IMR-90 (cell line): Measurements from ENCODE around the gene CDH22.

Experiments used
- CEBPB ChIP-seq: IDR thresholded peaks from 2 replicates; pipeline ENCODE4 v1.6.1; 2012; ENCODE audit warnings: low read depth, low read length, improper control_type of control experiment
- CHD1 ChIP-seq: IDR thresholded peaks from 2 replicates; pipeline ENCODE4 v1.6.1; 2012; ENCODE audit warnings: low read depth, low read length, improper control_type of control experiment
- MAFK ChIP-seq: IDR thresholded peaks from 2 replicates; pipeline ENCODE4 v1.6.1; 2012; ENCODE audit warnings: low read depth, low read length, improper control_type of control experiment
- POLR2A ChIP-seq: IDR thresholded peaks from 2 replicates; pipeline ENCODE4 v1.6.1; 2012; ENCODE audit warnings: mild to moderate bottlenecking, low read depth, low read length
- TF ChIP-seq, protein P1 (sequence below): conservative IDR thresholded peaks from 2 replicates; pipeline ENCODE4 v1.5.1; 2012; ENCODE audit warnings: mild to moderate bottlenecking, low read depth, low read length, improper control_type of control experiment
- TF ChIP-seq, protein P2 (sequence below): fragments of 150-350 bp; IDR thresholded peaks from 2 replicates; pipeline ENCODE4 v1.6.1; 2016; ENCODE audit warnings: low read depth, mild to moderate bottlenecking, low read length, moderate library complexity, borderline replicate concordance

DNA sequence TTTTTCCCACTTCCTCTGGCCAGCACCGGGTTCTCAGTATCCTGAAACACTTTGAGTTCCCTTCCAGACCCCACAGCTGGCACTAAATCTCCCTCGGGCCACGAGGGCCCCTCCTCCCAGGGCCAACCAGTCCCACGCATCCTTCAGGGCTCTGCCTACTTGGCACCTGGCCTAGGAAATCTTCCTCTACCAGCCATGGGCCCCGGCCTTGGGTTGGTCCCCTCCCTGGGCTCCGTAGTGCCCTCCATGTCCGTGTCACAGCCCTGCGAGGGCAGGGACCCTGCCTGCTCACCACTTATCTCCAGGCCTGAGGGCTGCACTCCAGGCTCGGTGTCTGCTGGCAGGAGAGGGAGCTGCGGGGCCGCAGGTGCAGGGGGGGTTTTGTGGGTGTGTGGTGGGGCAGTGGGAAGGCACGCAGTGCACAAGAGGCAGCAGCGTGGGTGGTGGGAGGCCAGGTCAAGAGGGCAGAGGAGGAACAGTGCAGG, 48.8 kb upstream of the CDH22 start:
- TF ChIP-seq, protein P1, sequence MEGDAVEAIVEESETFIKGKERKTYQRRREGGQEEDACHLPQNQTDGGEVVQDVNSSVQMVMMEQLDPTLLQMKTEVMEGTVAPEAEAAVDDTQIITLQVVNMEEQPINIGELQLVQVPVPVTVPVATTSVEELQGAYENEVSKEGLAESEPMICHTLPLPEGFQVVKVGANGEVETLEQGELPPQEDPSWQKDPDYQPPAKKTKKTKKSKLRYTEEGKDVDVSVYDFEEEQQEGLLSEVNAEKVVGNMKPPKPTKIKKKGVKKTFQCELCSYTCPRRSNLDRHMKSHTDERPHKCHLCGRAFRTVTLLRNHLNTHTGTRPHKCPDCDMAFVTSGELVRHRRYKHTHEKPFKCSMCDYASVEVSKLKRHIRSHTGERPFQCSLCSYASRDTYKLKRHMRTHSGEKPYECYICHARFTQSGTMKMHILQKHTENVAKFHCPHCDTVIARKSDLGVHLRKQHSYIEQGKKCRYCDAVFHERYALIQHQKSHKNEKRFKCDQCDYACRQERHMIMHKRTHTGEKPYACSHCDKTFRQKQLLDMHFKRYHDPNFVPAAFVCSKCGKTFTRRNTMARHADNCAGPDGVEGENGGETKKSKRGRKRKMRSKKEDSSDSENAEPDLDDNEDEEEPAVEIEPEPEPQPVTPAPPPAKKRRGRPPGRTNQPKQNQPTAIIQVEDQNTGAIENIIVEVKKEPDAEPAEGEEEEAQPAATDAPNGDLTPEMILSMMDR, result no peak
- TF ChIP-seq MAFK (no peak), CEBPB (no peak), POLR2A (no peak), CHD1 (no peak)
- TF ChIP-seq, protein P2, sequence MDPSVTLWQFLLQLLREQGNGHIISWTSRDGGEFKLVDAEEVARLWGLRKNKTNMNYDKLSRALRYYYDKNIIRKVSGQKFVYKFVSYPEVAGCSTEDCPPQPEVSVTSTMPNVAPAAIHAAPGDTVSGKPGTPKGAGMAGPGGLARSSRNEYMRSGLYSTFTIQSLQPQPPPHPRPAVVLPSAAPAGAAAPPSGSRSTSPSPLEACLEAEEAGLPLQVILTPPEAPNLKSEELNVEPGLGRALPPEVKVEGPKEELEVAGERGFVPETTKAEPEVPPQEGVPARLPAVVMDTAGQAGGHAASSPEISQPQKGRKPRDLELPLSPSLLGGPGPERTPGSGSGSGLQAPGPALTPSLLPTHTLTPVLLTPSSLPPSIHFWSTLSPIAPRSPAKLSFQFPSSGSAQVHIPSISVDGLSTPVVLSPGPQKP, result no peak
